Measurements from ENCODE around the gene MEF2D. TPM values are rescaled to one million over a fixed set of nuclear protein-coding genes. Genes with fewer than 3 reads are reported as not detected.

The MEF2D gene
- total RNA-seq, 1 experiment from 2014 or later: 33.5 TPM

DNA sequence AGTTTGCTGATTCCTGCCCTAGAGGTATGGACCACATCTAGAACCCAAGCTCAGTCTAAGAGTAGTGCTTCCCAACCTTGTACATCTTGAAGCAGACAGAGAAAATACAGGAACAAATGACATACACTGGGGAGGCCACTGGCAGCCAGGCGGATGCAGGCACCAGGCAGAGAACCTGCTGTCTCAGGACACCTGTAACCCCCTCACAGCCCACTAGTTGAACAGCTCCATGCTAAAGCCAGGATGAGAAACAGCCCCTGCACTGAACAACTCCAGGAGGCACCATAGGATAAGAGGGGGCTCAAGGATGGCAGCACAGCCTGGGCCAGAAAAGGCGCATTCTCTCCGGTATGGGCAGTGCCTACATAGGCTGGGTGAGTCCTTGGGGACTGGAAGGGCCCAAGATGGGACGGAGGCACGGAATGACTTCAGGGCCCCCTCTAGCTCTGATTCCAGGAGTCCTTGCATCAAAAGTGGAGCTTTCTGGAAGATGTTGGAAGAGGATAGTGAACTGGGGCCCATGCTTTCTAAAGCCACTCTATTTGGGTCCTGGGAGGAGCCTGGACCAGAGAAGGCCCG, 16.0 kb downstream of the MEF2D start:
- peaks cover 63% of the 10 kb centered on the region for H4K20me1 ChIP-seq (ENCODE audit: insufficient read depth)
- TF ChIP-seq CTCF (conservative IDR thresholded peaks at IDR 0.05): no peak
- TF ChIP-seq EZH2 (IDR thresholded peaks at IDR 0.05; ENCODE audit: low read depth): no peak
- no peak overlapping the region for H3K27ac ChIP-seq
- CTCF ChIA-PET: no interaction called here
- no peaks in the 10 kb centered on the region for H3K9me3 ChIP-seq (ENCODE audit: insufficient read depth, low read depth)
- peaks cover 12% of the 10 kb centered on the region; the same call in 1 of the 2 replicates for H3F3A ChIP-seq (ENCODE audit: insufficient read depth, low read depth)
- no peak overlapping the region for H3K4me3 ChIP-seq
- H3K79me2 ChIP-seq (ENCODE audit: low read depth): peaks cover 51% of the 10 kb centered on the region
- intact Hi-C loops (cut with micrococcal nuclease; ENCODE audit: unreplicated experiment): no loop called here
- H3K27me3 ChIP-seq (ENCODE audit: insufficient read depth, low read depth): no peaks in the 10 kb centered on the region
- H3K4me1 ChIP-seq (replicated peaks; ENCODE audit: insufficient read depth): peaks cover 24% of the 10 kb centered on the region
- H2AFZ ChIP-seq: no peak overlapping the region
- no TSS peak for BruUV-seq (replicated peaks)
- POLR2A ChIA-PET (ENCODE audit: unreplicated experiment): interaction anchor here (0.7 kb wide), 1 partner anchor 16 kb away, joined by 3 read pairs; the partner anchor contains the start of gene MEF2D
- H3K36me3 ChIP-seq (ENCODE audit: low read depth): peaks cover 9% of the 10 kb centered on the region; the same call in 1 of the 2 replicates
- no peak for DNase-seq
- H3K4me2 ChIP-seq: no peak overlapping the region
- H3K9me2 ChIP-seq (ENCODE audit: insufficient read depth): no peaks in the 10 kb centered on the region

DNA sequence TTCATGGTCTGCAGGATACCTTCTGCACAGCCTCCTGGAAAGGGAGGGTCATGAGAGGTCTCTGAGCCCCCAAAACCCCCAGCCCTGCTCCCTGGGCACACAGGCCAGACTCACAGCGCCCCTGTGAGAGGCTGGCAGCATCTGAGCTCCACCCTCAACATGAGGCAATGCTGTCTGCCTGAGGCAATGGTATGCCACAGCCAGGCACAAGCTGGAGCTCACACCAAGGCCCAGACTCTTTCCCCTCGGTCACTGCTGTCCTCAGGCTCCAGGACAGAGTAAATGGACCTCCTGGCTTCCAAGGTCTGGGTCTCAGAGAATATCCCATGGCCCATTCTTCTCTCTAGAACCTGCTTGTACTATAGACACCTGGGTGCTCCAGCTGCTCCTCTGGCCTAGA, 17.2 kb downstream of the MEF2D start:
- Histone ChIP-seq H2AFZ (no peak overlapping the region), H4K20me1 (ENCODE audit: insufficient read depth) (peaks cover 51% of the 10 kb centered on the region), H3K4me1 (replicated peaks; ENCODE audit: insufficient read depth) (peaks cover 12% of the 10 kb centered on the region), H3K79me2 (ENCODE audit: low read depth) (peaks cover 46% of the 10 kb centered on the region), H3K27ac (no peak overlapping the region), H3K27me3 (ENCODE audit: insufficient read depth, low read depth) (no peaks in the 10 kb centered on the region), H3K9me3 (ENCODE audit: insufficient read depth, low read depth) (no peaks in the 10 kb centered on the region), H3F3A (ENCODE audit: insufficient read depth, low read depth) (peaks cover 3% of the 10 kb centered on the region; the same call in 1 of the 2 replicates), H3K4me2 (no peak overlapping the region), H3K4me3 (no peak overlapping the region), H3K36me3 (ENCODE audit: low read depth) (peaks cover 9% of the 10 kb centered on the region; the same call in 1 of the 2 replicates), H3K9me2 (ENCODE audit: insufficient read depth) (no peaks in the 10 kb centered on the region)
- TF ChIP-seq CTCF (conservative IDR thresholded peaks at IDR 0.05) (no peak), EZH2 (IDR thresholded peaks at IDR 0.05; ENCODE audit: low read depth) (no peak)
- peak in 1 of 2 experiments; percentile 24 for DNase-seq
- intact Hi-C loops (cut with micrococcal nuclease; ENCODE audit: unreplicated experiment): no loop called here
- ChIA-PET POLR2A (ENCODE audit: unreplicated experiment) (no interaction called here), CTCF (no interaction called here)
- BruUV-seq (replicated peaks): no TSS peak

DNA sequence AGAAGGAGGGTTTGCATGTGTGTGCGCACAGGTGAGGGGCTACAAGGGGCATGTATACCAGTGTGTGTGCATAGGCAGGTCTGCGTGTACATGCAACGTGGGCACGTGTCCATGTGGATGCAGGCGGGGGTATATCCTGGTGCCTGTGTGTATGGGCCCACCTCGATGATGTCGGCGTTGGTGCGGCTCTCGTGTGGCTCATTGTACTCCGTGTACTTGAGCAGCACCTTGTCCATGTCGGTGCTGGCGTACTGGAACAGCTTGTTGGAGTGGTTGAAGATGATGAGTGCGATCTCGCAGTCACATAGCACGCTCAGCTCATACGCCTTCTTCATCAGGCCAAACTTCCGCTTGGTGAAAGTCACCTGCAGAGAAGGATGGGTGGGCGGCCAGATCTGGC, 18.3 kb downstream of the MEF2D start:
- Histone ChIP-seq H3K27me3 (ENCODE audit: insufficient read depth, low read depth) (no peaks in the 10 kb centered on the region), H3F3A (ENCODE audit: insufficient read depth, low read depth) (no peaks in the 10 kb centered on the region; the same call in 1 of the 2 replicates), H3K27ac (no peak overlapping the region), H3K4me2 (no peak overlapping the region), H2AFZ (no peak overlapping the region), H3K79me2 (ENCODE audit: low read depth) (peaks cover 36% of the 10 kb centered on the region), H3K36me3 (ENCODE audit: low read depth) (peaks cover 19% of the 10 kb centered on the region; the same call in 1 of the 2 replicates), H3K4me1 (replicated peaks; ENCODE audit: insufficient read depth) (peaks cover under 1% of the 10 kb centered on the region; the same call in 1 of the 2 replicates), H3K4me3 (no peak overlapping the region), H3K9me3 (ENCODE audit: insufficient read depth, low read depth) (no peaks in the 10 kb centered on the region), H4K20me1 (ENCODE audit: insufficient read depth) (peaks cover 41% of the 10 kb centered on the region), H3K9me2 (ENCODE audit: insufficient read depth) (no peaks in the 10 kb centered on the region)
- TF ChIP-seq EZH2 (IDR thresholded peaks at IDR 0.05; ENCODE audit: low read depth): no peak
- TF ChIP-seq CTCF (conservative IDR thresholded peaks at IDR 0.05): no peak
- ChIA-PET CTCF (no interaction called here), POLR2A (ENCODE audit: unreplicated experiment) (no interaction called here)
- no peak for DNase-seq
- no TSS peak for BruUV-seq (replicated peaks)
- intact Hi-C loops (cut with micrococcal nuclease; ENCODE audit: unreplicated experiment): no loop called here
